ENCODE data around the gene TMEM209.
"Not testable (repeated sequence)": the region's sequence is repeated elsewhere in the genome, so short reads cannot be mapped to it uniquely, and the experiment has no call there.

TMEM209 gene

DNA sequence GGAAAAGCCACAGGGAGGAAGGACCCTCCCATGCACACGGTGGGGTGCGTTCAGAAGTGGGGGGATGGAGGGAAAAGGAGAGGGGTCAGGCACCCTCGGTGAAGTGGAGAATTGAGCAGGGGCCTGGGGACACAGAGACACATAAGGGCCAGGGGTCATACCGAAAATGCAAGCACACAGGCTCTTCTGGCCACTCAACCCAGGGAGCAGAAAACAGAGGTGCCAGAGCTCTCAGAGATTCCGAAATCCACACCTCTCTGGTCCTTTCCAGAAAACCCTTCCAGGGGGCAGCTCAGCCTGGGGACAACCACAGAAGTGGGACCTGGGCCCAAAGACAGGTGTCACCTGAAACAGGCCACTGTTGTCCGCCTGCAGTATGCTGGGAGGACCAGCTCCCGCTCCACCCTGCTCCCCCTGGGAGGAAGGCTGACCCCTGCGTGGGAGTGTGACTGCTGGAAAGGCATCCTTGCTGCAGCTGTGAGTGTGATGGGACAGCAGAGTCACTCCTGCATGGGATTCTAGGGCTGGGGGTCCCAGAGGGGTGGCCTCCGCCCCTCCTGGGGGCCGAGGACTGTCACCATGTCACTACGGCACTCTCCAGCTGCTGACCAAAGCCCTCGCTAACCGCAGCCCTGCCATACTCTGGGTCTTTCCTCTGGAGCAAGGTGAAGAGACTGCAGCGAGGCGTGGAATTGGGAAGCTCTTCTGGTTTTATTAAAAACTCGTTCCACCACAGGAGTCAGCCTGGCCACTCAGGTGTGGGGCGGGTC is 63.1 kb downstream of the TMEM209 start:
- no peak for DNase-seq

DNA sequence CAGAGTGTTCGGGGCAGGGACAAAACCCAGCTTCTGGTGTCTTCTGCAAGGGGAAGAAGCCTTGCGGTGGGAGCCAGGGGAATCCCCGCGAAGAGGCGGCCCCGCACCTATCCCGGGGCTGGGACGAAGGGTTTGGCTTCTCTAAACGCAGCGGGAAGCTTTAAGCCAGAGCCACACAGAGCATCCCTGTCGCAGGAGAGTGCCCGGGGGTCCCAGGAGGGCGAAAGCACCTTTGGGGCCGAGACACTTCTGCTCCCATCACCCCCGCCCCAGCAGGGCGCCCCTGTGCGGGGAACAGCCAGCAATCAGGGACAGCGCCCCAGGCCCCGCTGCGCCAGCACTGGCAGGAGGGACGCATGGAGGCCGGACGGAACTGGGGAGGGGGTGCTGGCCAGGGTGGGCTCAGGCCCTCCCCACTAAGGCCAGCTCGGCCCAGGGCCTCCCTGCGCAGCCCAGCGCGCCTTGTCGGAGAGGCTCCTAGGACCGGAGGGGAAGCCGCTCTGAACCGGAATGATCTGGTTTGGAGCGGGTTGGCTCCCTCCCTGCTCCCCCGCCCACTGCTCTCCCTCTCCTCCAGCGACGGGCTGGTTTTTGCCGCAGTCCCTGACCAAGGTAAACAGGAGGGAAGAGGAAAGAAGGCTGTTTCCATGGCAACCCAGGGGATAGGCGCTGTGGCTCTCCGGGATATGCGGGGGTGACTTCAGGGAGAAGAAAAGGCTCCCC is 63.9 kb downstream of the TMEM209 start:
- no peak for DNase-seq

DNA sequence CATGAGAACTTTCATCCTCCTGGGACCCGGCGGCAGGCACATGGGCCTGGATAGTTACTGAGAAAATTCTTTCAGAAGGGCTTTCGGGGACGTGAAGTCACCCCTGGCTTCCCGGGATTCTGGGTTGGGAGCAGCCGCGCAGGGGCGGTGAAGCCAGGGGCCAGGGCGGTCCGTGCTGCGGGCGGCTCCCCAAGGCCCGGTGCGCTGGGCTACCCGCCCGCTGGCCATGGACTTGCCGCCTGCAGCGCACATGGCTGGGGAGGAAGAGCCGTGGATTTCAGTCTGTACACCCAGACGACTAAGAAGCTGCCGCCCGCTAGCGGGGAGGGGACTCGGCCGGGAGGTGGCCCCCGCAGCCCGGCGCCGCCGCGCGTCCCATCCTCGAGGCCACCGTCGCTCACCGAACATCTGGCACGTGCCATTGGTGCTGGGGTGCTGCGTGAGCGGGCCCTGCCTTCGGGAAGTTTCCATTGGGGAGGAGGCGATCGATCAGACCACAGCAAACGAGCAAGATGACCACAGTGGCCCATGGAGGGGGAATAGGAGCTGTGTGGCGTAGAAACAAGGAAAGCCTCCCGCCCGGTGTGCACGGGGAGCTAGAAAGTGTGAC is 64.5 kb downstream of the TMEM209 start:
- no peak for DNase-seq

DNA sequence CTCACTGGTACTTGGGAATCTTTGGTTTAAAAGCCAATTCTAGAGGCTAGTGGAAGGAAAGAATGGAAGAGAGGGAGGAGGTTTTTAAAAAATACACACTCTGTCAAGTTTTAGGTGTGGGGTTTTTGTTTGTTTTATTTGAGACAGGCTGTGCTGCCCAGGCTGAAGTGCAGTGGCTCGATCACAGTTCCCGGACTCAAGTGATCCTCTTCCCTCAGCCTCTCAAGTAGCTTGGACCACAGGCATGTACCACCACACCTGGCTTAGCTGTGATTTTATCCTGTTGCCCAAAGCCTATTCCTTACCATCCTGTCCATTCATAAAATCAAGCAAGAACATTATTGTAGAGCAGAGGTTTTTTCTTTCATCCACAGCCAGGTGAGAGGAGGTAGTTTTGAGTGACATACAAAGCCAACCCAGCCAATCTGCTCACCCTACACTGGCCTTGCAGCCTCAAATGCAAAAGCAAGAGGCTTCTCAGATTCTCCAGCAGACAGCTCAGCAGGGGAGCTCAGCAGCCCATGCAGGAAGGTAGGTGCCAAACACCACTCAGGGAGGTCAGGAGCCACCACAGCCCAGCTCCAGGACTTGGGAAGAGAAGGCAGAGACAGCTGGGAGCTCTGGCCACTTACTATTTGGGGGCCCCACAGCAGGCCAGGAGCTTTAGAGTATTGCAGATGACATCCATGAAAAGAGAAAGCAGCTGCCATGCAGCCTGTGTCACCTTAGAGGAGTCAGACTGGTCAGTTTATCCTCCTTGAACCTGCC is 65.8 kb downstream of the TMEM209 start:
- no peak for DNase-seq

DNA sequence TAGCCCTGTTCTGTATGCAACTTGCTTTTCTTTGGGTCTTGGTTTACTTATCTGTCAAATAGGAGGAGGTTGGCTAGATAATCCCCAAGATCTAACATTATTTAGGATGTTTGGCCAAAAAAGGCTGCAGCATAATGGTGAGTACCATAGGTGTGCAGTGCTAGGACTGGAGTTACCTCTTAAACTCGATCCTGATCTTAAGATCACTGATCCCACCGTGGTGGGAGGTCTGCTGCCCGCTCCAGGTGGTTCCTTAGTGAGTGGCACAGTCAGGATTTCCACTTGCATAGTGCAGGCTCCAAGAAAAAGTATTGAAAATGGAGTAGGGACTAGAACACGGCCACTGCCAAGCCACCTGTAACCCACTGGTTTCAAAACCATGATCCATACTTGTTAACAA is 68.0 kb downstream of the TMEM209 start:
- no peak for DNase-seq

DNA sequence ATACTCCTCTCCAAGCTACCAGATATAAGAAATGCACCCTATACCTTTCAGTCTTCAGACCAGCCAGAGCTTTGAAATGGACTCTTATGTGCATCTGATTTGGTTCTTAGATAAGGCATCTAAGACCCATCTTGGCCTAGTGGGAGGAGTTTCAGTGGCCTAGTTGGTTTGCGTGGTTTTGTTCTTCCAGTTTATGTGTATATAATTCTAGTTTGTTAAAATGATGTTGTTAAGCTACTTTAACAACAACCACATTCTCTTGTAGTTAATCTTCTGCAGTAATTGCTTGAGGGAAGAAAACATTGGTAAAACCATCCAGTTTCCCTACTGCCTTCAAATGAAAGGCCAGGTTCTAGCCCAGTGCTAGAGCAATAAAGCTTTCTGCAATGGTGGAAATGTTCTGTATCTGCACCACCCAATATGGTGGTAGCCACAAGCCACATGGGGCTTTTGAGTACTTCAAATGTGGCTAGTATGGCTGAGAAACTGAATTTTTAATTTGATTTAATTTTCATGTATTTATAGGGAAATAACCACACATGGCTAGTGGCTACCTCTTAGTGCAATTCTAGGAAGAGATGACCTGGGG is 68.5 kb downstream of the TMEM209 start:
- DNase-seq: no peak

DNA sequence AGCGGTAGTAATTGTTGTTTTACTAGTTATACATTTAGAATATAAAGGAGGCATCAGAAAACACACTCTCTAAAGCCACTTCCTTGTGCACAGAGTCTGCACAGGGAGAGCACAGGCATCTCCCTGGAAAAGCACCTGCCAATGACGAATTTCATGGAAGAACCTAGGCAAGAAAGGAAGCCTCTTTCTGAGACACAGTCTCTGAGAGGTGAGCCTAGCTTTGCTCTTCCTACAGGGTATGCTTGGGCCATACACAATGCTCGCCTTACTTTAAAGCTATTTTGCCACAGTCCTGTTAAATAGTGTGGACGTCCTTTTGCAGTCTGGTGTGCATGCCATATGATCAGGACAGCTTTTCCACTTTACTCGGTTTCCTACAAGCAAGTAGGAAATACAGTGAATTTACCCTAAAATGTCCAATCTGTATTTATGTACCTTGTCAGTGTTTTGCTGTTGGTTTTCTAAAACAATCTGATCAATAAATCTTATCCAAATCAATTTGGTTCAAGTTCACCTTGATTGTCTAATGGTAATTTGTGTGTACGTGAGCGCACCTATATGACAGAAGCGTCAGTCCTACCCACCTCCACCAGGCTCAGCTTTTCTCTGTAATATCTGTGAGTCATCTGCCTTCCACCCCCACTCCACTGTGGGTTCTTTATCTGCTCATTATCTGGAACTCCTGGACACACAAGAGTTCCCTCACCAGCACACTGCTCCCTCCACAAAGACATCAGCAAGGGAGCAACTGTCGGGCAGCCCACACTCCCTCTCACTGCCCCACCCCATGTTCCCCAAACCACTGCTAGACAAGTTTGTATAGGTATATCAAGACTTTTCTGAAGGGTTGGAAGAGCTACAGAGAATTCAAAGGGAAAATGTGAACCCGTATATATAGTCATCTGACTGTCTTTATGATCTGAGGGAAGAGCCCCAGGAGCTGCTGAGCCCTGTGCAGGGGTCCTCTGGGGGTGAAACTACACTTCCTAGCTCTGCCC is 69.7 kb downstream of the TMEM209 start:
- no peak for DNase-seq

DNA sequence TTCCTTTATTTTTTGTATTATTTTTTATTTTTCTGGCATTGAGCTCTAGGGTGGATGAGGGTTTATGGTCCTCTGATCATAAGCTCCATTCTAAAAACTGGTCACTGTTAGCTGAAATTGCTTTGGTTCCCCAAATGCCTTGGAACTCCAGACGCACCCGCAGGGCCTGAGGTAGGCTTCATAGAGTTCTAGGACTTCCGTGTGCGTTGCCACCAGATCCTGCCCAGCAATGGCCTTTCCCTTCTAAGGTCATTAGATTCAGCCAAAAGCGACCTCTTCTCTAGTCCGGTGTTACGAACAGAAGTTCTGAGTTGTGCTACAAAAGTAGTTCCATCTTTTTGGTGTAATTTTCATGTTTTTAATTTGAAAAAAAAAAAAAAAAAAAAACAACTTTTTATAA is 70.5 kb downstream of the TMEM209 start:
- DNase-seq: no peak

DNA sequence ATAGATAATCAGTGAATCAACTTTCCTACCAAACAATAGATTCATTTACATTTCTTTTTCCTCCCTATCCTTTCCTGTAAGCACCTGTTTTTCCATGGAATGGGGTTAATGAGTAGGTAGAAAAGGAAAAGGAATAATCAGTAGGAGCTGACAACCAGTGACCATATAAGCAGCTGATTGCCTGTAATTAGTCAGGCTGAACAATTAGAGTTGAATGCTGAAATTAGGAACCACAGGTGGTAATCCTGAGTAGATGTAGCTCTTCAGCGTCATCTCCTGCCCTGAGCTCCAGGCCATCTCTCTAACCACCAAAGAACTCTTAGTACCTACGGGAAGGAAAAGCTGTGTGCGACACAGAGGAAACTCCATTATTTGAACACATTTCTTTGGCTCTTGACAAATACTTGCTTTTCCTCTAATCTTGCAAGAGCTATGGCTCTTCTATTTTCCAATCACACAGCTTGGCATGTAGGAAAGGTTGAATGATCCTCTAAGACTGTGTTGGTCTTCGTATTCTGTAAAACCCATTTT is 71.0 kb downstream of the TMEM209 start:
- DNase-seq: no peak

DNA sequence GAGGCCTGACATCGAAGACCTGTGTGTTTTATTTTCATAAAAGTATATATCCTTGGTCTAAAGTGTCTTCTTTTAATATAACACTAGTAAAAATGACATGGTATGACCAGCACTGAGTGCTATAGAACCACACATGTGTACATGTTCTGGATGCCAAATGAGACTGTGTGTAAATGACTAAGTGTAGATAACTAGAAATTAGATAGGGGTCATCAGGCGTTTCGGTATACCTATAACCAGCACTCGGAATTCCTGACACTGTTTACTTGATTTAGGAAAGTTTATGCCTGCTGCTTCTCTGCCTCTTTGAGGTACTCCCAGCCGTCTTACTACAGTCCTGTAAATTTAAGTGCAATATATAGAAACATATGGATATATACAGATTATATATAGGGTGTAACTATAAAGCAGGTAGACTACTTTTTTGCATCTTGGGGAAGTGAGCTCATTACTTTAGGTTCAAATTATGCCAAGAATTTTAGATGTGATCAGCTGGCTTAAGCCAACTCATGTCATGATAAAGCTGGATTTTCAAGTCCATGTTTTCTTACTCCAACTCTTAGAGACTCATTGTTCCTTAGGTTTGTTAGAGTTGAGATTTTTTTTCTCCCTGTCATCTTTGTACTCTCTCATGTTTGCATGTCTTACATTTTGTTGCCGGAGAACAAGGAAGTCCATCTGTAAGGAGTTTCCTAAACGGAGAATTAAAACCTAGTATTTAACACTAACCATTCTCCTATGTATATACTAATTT is 72.0 kb downstream of the TMEM209 start:
- DNase-seq: no peak

DNA sequence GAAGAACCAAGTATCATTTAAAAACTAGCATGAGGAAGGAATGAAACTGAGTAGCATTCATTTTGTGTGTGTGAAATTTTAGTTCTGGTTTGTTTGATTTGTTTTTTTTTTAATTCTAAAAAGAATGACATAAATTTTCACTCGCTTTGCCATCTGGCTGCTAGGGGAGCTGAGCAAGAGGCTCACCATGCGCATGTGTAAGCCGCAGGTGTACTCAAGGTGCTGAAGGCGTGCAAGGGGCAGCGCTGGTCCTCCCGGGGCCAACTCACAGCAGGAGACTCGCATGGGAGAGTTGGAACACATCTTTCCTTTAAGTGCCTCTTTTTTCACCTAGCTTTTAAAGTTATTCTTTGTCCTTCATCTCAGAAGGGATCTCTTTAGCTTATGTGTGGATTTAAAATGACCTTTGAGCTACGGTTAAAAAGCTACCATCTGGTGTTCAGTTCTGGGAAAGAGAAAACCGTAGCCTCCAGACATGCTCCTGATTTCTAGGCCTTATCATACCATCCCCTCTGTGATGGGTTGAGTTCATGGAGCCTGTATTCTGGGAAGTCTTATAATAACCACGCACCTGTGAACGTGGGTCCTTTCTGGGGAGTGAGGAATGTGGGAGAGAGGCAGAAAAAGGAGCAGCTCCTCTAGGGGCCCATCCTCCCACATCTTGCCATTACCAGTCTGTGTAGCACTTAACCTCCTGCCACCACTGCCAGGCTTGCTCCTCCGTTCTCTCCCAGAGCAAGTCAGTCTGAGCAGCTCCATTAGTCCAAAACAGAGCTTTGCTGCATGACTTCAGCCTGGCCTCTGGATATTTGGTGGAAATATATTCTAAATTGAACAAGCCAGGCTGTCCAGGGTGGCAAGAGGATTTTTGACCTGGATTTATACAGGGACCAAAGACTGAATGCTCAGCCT is 73.0 kb downstream of the TMEM209 start:
- DNase-seq: no peak

DNA sequence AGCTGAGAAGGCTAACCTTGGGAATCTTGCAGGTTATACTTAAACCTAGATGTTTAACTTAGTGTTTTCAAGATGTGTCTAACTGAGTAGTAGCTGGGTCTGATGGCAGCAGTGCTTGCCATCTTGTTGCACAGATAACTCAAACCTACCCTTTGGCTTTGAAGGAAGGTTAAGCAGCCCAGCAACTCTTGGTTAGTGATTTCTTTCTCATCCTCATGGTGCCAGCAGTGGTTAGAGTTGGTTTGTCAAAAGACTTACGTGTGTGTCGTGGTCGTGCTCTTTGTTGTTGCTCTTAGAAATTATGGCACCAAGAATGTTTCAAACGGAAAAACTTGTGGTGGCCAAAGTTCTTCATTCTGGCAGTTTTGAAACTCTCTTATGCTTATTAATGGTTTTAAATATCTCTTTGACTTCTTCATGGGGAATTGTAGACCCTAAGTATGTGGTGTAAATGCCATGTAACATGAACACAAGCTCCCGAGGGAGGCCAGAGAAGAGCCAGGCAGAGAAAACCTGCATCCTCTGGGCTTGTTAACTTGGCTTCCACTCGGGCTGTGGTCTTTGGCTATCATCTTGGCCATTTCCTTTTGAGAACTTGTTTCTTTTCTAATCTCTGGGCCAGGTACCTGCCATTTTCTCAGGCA is 73.9 kb downstream of the TMEM209 start:
- no peak for DNase-seq

DNA sequence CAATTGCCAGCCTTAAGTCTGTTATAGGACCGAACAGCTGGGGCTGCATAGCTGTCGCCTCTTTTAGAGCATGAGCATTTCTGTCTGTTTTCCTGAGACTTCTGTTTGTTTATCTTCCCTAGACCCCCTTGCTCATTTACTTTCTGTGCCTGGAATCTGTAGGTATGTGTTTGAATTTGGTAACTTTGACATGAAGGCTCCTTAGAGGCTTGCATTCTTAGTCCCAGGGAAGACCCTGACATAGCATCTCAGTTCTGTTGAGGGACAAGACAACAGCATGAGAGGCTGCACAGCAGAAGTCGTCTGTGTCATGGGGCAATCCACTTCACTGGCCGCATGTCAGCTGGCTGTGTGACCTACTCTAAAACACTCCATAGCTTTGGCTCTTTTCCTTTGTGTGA is 76.2 kb downstream of the TMEM209 start:
- DNase-seq: no peak

DNA sequence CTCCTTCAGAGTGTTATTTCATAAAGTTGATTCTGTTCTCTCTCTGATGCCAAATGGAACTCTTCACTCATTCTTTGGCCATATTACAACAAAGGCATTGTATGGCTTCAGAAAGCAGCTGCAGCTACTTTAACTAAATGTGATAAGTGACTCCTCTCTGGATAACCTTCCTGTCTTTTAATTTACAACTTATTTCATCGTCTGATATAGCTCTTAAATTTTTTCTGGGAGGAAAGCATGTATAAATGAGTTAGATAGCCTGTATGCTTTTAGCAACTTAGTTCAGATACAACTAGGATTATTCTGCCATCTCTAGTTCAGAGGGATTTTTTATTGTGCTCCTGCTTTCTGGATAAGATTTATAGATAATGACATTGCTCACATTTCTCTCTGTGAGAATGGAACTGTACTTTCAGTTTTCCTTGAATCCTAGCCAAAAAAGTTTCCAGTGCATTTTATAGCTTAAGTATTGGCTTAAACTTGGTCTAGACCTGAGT is 77.3 kb downstream of the TMEM209 start:
- DNase-seq: no peak

DNA sequence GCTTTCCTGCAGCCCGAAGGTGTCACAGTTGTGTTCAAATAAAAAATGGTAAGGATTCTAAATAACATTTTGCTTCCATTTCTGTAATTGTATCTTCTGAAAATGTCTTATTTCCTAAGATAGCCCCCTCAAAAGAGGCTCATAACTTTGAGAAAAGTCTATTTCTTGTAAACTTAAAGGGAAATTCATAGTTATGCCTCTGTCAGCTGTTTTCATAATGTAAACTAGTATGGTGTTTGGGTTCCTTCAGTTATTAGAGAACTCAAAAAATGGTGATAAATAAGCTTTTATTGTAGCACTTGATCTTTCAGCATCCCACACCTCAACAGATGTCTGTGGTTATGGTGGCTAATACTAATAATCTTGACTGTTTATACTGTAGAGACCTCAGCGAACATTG is 77.8 kb downstream of the TMEM209 start:
- DNase-seq: no peak

DNA sequence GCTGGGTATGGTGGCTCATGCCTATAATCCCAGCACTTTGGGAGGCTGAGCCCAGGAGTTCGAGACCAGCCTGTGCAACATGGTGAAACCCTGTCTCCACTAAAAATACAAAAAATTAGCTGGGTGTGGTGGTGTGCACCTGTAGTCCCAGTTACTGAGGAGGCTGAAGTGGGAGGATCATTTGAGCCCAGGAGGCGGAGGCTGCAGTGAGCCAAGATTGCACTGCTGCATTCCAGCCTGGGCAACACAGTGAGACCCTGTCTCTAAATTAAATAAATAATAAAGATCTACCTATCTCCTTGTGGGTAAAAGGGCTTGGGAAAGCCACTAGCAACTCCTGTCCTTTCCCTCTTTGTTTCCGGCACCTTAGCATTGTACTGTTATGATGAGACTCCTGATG is 78.4 kb downstream of the TMEM209 start:
- not testable (repeated sequence) for DNase-seq

DNA sequence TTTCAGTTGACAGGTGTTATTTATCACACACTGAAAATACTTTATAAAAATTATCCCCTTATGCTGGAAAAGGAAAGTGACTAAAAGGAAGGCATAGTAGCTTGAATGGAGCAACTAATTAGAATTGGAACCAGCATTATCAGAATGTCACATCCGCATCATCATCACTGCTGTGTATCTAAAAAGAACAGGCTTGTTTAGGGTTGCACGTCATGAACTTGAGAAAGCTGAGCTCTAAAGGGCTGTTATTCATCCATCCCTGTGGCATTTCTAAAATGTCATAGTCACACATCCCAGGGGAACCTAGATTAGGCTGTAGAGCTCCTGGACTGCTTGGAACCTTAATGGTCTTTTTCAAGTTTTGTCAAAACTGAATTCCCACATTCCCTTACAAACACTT is 80.5 kb downstream of the TMEM209 start:
- no peak for DNase-seq

DNA sequence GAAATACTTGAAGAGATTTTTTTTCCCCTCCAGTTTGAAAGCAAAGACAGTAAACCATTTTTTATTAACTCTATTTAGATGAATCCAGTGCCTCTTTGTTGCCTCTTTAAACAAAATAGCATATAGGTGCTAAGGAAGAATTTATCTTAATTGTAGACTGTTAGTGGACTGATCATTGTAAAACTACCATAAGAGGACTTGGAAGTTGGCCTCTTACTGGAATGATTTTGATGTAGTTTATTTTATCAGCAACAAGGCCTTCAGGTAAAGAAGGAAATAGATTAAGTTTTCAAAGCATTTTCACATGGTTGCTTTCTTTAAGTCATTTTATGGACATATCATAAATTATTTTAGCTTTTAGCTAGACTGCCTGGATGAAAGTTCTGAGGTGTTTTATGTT is 81.7 kb downstream of the TMEM209 start:
- no peak for DNase-seq

DNA sequence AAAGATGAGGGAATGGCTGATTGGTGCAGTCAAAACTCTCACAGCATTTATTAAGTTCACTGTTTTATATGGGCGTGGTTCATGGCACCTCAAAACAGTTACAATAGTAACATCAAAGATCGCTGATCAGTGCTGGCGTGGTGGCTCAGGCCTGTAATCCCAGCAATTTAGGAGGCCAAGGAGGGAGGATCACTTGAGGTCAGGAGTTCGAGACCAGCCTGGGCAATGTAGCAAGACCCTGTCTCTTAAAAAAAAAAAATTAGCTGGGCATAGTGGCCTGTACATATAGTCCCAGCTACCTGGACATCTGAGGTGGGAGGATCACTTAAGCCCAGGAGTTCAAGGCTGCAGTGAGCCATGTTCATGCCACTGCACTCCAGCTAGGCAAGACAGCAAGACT is 86.4 kb downstream of the TMEM209 start:
- no peak for DNase-seq

Data from GF-D8 (cell line).